DND-41 (cell line): ENCODE measurements around the gene OBSCN.

Source experiments
- CTCF ChIP-seq: IDR thresholded peaks from 2 replicates; pipeline ENCODE4 v1.5.1; 2012; ENCODE audit warnings: borderline replicate concordance, low read length, moderate library complexity, mild to moderate bottlenecking; ENCODE audit not compliant: poor library complexity, severe bottlenecking; ENCODE audit errors: extremely low read depth
- EZH2 ChIP-seq: IDR thresholded peaks from 3 replicates; pipeline ENCODE4 v1.6.1; 2012; ENCODE audit warnings: borderline replicate concordance, low read depth, mild to moderate bottlenecking, moderate library complexity, low read length, inconsistent platforms; ENCODE audit not compliant: severe bottlenecking

- TF ChIP-seq CTCF = no peak
- no peak for TF ChIP-seq EZH2
Observed at GRCh38 chr1:228261706-228262105, 53.9 kb downstream of the OBSCN start.
